Measurements from ENCODE around the gene COL11A2.

The COL11A2 gene

DNA sequence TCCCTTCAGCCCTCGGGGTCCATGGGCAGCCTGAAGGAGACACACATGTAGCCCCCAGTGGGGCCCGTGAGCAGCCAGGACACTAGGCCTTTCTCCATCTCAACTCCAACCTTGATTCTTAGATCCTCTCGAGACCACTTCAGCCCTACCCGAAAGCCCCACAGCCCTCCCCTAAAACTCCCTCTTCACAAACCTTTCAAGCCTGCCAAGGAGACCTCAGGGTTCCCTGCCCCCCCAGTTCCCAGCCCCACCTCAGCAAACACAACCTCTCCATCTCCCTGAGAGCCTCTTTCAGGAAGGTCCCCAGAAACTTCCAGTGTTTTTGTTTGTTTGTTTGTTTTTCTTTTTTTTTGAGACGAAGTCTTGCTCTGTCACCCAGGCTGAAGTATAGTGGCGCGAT is 11.1 kb downstream of the COL11A2 start:
- TF ChIP-seq, protein P1, sequence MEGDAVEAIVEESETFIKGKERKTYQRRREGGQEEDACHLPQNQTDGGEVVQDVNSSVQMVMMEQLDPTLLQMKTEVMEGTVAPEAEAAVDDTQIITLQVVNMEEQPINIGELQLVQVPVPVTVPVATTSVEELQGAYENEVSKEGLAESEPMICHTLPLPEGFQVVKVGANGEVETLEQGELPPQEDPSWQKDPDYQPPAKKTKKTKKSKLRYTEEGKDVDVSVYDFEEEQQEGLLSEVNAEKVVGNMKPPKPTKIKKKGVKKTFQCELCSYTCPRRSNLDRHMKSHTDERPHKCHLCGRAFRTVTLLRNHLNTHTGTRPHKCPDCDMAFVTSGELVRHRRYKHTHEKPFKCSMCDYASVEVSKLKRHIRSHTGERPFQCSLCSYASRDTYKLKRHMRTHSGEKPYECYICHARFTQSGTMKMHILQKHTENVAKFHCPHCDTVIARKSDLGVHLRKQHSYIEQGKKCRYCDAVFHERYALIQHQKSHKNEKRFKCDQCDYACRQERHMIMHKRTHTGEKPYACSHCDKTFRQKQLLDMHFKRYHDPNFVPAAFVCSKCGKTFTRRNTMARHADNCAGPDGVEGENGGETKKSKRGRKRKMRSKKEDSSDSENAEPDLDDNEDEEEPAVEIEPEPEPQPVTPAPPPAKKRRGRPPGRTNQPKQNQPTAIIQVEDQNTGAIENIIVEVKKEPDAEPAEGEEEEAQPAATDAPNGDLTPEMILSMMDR (IDR thresholded peaks at IDR 0.05; ENCODE audit: low read depth, low read length): no peak

DNA sequence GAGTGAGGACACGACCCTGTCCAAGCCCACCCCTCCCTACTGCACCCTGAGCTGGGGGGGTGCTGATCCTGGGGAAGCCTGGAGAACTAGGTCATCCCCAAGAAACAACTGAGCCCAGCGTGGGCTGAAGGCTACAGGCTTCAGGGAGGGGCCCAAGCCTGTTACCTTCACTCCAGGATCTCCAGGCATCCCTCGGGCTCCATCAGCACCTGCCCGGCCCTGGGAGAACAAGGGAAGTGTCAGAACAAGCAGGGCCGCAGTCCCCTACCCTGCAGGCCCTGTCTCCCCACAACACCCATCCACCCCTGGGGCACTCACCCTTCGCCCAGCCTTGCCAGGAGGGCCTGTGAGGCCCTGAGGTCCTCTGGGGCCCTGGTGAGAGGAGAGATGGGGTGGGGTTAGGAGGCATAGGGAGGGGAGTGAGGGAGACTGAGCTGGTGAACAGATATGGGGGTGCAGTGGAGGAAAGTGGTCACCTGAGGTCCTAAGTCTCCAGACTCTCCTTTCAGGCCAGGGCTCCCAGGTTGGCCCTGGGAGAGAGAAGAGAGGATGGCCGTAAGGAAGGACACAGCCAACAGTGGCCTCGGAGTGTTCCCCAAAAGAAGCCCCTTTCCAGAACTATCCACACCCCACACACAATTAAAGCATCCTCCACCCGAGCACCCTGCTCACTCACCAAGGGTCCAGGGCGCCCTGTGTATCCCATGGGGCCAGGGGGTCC is 13.4 kb downstream of the COL11A2 start:
- no peak overlapping the region for H3K4me3 ChIP-seq (ENCODE audit: low read depth, low read length)
- TF ChIP-seq, protein P1 (IDR thresholded peaks at IDR 0.05; ENCODE audit: low read depth, low read length): no peak

More for the DNA sequence above, 11.1 kb downstream of the COL11A2 start:
- no peak overlapping the region for H3K4me3 ChIP-seq (ENCODE audit: low read depth, low read length)

DNA sequence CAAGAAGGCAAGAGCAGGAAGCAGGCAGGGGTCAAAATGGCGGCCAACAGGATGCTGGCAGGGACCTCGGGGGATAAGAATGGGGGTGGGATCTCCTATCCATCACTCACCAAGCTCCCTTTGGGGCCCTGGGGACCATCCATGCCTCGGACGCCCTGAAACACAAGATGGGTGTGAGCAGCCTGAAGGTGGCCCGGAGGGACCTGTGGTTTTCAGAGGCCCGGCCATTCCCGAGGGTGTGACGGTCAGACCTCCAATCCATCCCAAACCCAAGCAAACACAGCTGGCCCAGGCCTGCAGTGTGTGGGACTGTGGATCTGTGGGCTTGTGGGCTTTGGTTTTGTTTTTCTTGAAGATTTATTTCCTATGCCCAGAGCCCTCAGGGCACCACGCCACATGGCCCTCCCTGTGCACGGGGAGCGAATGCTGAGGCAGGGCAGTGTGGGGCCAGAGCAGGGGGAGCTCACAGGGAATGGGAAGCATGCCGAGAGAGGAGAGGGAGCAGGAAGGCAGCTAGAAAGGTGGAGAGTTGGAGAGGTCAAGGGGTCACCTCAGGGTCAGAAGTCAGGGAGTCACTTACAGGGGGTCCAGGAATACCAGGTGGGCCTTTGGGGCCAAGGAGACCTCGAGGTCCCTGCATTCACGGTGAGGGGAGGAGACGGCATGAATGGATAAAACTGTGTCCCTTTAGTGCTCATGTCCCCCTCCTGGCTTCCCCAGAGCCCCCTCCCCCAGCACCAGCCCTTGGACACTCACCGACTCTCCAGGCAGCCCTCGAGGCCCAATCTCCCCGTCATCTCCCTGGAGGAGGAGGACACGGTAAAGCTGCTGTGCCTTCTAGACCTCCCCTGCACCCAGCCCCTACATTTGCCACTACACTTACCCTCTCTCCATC is 14.5 kb downstream of the COL11A2 start:
- TF ChIP-seq, protein P1 (IDR thresholded peaks at IDR 0.05; ENCODE audit: low read depth, low read length): no peak
- no peak overlapping the region for H3K4me3 ChIP-seq (ENCODE audit: low read depth, low read length)

DNA sequence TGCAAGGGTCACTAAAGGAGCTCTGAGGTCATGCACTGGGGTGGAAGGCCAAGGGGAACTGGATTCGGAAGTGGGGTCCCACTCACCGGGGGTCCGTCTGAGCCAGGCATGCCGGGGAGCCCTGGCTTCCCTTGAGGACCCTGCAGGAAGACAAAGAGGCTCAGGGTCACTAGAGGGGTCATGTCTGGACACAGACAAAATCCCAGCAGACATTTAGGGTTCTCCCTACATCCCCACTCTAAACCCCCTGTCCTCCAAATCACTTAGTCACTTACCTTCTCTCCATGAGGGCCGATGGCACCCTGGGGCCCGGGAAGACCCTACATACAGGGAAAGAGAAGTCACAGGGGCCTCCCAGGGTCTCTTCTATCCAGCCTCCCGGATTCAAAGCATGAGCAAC is 15.4 kb downstream of the COL11A2 start:
- H3K4me3 ChIP-seq (ENCODE audit: low read depth, low read length): no peak overlapping the region
- TF ChIP-seq, protein P1 (IDR thresholded peaks at IDR 0.05; ENCODE audit: low read depth, low read length): no peak

DNA sequence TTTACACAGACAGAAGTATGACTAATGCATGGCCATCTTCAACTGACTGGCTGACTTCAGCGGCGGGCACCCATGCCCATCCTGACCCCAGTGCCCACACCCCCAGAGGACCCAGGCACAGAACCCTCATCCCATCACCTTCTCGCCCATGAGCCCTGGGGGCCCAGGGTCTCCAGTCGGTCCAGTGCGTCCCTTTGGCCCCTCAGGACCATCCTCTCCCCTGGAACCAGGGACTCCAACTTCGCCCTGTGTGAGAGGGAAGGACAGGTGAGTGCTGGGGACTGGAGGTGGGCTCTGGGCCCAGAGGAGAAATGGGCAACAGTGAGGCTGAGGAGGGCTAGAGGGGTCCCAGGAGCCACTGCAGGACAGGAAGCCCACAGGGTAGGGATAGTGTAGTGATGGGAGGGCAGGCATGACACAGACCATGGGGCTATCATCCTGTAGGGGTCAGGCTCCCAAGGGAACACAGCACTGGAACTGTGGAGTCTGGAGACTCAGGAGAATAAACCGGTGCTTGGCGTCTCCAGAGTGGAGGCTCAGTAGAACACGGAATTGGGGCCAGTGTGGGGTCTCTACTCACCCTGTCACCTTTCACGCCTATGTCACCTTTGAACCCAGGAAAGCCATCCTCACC is 16.7 kb downstream of the COL11A2 start:
- no peak overlapping the region for H3K4me3 ChIP-seq (ENCODE audit: low read depth, low read length)
- TF ChIP-seq, protein P1 (IDR thresholded peaks at IDR 0.05; ENCODE audit: low read depth, low read length): no peak

DNA sequence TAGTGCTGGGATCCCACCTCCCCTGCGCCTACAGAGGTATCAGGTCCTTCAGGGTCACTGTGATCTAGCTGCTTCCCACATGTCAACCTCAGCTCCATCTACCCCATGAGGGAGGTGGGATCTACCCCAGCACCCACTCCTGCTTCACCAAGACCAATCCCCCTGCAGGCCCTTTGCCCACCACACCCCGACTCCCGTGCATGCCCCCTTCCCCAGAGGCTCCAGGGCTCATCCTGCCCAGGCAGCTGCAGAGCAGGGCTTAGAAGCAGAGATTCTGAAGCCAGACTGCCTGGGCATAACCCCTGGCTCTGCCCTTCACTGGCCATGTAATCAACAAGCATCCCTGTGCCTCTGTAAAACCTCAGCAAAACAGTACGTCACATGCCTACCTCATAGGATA is 17.5 kb downstream of the COL11A2 start:
- no peak overlapping the region for H3K4me3 ChIP-seq (ENCODE audit: low read depth, low read length)
- TF ChIP-seq, protein P1 (IDR thresholded peaks at IDR 0.05; ENCODE audit: low read depth, low read length): no peak

Data from WI38 (cell line).